KMS-11 (cell line): ENCODE data around the gene STRBP.

Experiments
- H2AFZ ChIP-seq: fragments of 200-600 bp; sonication (generic); 2 replicates; pipeline ENCODE4 v1.6.1; 2016; ENCODE audit warnings: antibody characterized with exemption, mixed run types, low read depth
- H3K27ac ChIP-seq: fragments of 200-600 bp; sonication (generic); 2 replicates; pipeline ENCODE4 v1.6.1; 2016; ENCODE audit warnings: mild to moderate bottlenecking, mixed run types
- H3K27me3 ChIP-seq: fragments of 200-600 bp; sonication (generic); 2 replicates; pipeline ENCODE4 v1.6.1; 2017; ENCODE audit warnings: mild to moderate bottlenecking, low read depth, mixed run types, moderate library complexity; ENCODE audit not compliant: insufficient read depth
- H3K36me3 ChIP-seq: fragments of 200-600 bp; sonication (generic); 2 replicates; pipeline ENCODE4 v1.6.1; 2017; ENCODE audit warnings: mild to moderate bottlenecking, mixed run types; ENCODE audit not compliant: insufficient read depth
- H3K4me1 ChIP-seq: fragments of 200-600 bp; sonication (generic); 2 replicates; pipeline ENCODE4 v1.6.1; 2016; ENCODE audit warnings: mild to moderate bottlenecking, low read depth, mixed run types; ENCODE audit not compliant: poor library complexity, severe bottlenecking
- H3K4me2 ChIP-seq: fragments of 200-600 bp; sonication (generic); 2 replicates; pipeline ENCODE4 v1.7.0; 2016; ENCODE audit warnings: mild to moderate bottlenecking, mixed run types
- H3K4me3 ChIP-seq: fragments of 200-600 bp; sonication (generic); IDR thresholded peaks from 2 replicates; pipeline ENCODE4 v1.6.1; 2017; ENCODE audit warnings: low read depth, low read length, mixed read lengths; ENCODE audit not compliant: insufficient read depth
- H3K79me2 ChIP-seq: fragments of 200-600 bp; sonication (generic); 2 replicates; pipeline ENCODE4 v1.6.1; 2016; ENCODE audit warnings: low read depth, mixed run types; ENCODE audit not compliant: insufficient read depth
- H3K9ac ChIP-seq: fragments of 200-600 bp; sonication (generic); 2 replicates; pipeline ENCODE4 v1.6.1; 2016; ENCODE audit warnings: mild to moderate bottlenecking, mixed run types
- H4K20me1 ChIP-seq: fragments of 200-600 bp; sonication (generic); 2 replicates; pipeline ENCODE4 v1.6.1; 2016; ENCODE audit warnings: mild to moderate bottlenecking, mixed run types; ENCODE audit not compliant: insufficient read depth
- TF ChIP-seq, protein P1 (sequence below): fragments of 200-600 bp; sonication (generic); conservative IDR thresholded peaks from 2 replicates; pipeline ENCODE4 v1.6.1; 2017; ENCODE audit warnings: low read depth, mild to moderate bottlenecking, antibody characterized with exemption, low read length, moderate library complexity, mixed read lengths

Gene STRBP

DNA sequence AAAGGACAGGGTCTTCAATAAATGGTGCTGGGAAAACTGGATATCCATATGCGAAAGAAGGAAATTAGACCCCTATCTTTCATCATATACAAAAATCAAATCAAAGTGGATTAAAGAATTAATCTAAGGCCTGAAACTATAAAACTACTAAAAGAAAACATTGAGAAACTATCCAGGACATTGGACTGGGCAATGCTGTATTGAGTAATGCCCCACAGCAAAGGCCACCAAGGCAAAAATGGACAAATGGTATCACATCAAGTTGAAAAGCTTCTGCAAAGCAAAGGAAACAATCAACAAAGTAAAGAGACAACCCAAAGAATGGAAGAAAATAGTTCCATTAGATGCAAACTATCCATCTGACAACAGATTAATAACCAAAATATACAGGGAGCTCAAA, 72.3 kb downstream of the STRBP start:
- Histone ChIP-seq H3K4me1 (no peaks in the 10 kb centered on the region), H4K20me1 (no peaks in the 10 kb centered on the region), H3K27ac (no peak overlapping the region), H3K9ac (no peak overlapping the region), H3K4me2 (no peak overlapping the region), H3K4me3 (no peak overlapping the region), H3K27me3 (no peaks in the 10 kb centered on the region), H2AFZ (no peak overlapping the region), H3K36me3 (no peaks in the 10 kb centered on the region), H3K79me2 (no peaks in the 10 kb centered on the region)
- TF ChIP-seq, protein P1, sequence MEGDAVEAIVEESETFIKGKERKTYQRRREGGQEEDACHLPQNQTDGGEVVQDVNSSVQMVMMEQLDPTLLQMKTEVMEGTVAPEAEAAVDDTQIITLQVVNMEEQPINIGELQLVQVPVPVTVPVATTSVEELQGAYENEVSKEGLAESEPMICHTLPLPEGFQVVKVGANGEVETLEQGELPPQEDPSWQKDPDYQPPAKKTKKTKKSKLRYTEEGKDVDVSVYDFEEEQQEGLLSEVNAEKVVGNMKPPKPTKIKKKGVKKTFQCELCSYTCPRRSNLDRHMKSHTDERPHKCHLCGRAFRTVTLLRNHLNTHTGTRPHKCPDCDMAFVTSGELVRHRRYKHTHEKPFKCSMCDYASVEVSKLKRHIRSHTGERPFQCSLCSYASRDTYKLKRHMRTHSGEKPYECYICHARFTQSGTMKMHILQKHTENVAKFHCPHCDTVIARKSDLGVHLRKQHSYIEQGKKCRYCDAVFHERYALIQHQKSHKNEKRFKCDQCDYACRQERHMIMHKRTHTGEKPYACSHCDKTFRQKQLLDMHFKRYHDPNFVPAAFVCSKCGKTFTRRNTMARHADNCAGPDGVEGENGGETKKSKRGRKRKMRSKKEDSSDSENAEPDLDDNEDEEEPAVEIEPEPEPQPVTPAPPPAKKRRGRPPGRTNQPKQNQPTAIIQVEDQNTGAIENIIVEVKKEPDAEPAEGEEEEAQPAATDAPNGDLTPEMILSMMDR: no peak

DNA sequence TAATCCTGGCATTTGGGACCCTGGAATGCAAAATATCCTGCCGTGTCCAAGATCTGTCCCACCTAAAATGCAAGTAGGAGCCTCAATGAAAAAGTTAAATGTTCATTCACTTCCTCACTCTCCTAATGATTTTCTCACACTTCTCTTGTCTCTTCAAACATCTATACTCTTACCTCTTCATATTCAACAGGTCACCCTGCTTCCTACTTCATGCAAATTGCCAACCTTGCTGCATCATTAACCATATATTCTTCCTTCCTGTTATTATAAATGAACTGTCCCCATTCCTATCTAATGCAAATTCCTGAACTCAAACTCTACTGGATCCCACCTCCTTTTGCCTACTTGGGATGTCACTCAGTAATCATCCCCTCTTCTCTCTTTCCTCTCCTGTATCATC, 74.4 kb downstream of the STRBP start:
- H3K79me2 ChIP-seq: no peaks in the 10 kb centered on the region
- H4K20me1 ChIP-seq: no peaks in the 10 kb centered on the region
- no peaks in the 10 kb centered on the region for H3K4me1 ChIP-seq
- no peak overlapping the region for H2AFZ ChIP-seq
- H3K4me3 ChIP-seq: no peak overlapping the region
- H3K9ac ChIP-seq: no peak overlapping the region
- TF ChIP-seq, protein P1: no peak
- H3K27ac ChIP-seq: no peak overlapping the region
- H3K36me3 ChIP-seq: no peaks in the 10 kb centered on the region
- H3K27me3 ChIP-seq: no peaks in the 10 kb centered on the region
- H3K4me2 ChIP-seq: no peak overlapping the region

DNA sequence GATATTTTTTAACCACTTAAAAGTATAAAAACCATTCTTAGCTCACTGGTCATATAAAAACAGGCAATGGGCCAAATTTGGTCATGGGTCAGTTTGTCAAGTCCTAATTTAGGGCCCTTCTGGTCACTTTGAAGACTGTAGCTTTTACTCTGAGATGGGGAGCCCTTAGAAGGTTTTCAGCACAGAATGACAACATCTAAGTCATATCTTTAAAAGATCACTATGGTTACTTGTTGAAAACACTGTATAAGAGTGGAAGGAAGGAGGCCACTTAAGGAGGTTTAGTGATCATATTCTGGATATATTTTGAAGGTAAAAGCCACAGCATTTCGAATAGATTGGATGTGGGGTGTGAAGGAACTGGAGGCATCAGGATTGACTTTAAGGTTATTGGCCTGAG, 76.7 kb downstream of the STRBP start:
- Histone ChIP-seq H3K36me3 (no peaks in the 10 kb centered on the region), H3K27me3 (no peaks in the 10 kb centered on the region), H2AFZ (no peak overlapping the region), H3K4me2 (no peak overlapping the region), H3K4me3 (no peak overlapping the region), H3K9ac (no peak overlapping the region), H3K4me1 (no peaks in the 10 kb centered on the region), H4K20me1 (no peaks in the 10 kb centered on the region), H3K79me2 (no peaks in the 10 kb centered on the region), H3K27ac (no peak overlapping the region)
- TF ChIP-seq, protein P1: no peak

DNA sequence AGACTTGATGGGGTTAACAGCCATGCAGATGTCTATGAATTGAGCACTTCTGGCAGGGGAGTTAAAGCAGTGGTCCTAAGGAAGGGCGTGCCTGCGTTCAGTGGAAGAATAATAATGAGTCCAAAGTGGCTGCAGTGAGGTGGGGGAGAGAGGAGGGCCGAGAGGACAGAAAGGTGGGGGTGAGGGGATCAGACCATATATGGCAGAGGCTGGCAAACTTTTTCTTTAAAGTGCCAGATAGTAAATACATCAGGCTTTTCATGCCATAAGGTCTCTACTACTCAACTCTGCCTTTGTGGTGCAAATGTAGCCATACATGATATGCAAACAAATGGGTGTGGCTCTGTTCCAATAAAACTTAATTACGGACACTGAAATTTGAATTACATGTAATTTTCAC, 77.1 kb downstream of the STRBP start:
- TF ChIP-seq, protein P1: no peak
- Histone ChIP-seq H3K4me3 (no peak overlapping the region), H2AFZ (no peak overlapping the region), H3K27me3 (no peaks in the 10 kb centered on the region), H3K4me2 (no peak overlapping the region), H3K27ac (no peak overlapping the region), H3K9ac (no peak overlapping the region), H3K79me2 (no peaks in the 10 kb centered on the region), H3K36me3 (no peaks in the 10 kb centered on the region), H3K4me1 (no peaks in the 10 kb centered on the region), H4K20me1 (no peaks in the 10 kb centered on the region)
